HG03095 (cell line): ENCODE measurements around the gene PER1.
"Not testable (repeated sequence)": the region's sequence is repeated elsewhere in the genome, so short reads cannot be mapped to it uniquely, and the experiment has no call there.

Experiments
- ATAC-seq: cut with Tn5 transposase; IDR thresholded peaks from one replicate; pipeline ENCODE4 v1.9.1; 2021; ENCODE audit warnings: moderate library complexity; ENCODE audit not compliant: unreplicated experiment

The PER1 gene

GRCh38 chr17:8173056-8173870, 21.1 kb upstream of the PER1 start:
- peak; percentile 50 for ATAC-seq

- ATAC-seq, result not testable (repeated sequence)
Measured at GRCh38 chr17:8170186-8170585, 18.0 kb upstream of the PER1 start.

GRCh38 chr17:8167526-8167925, 15.3 kb upstream of the PER1 start:
- ATAC-seq, result no peak

GRCh38 chr17:8166731-8167130, 14.5 kb upstream of the PER1 start:
- ATAC-seq, result no peak

- ATAC-seq, result no peak
Measured at GRCh38 chr17:8164815-8165131, 12.6 kb upstream of the PER1 start.

- ATAC-seq, result no peak
Measured at GRCh38 chr17:8163978-8164814, 12.0 kb upstream of the PER1 start.

GRCh38 chr17:8162997-8163977, 11.1 kb upstream of the PER1 start:
- ATAC-seq, result no peak

GRCh38 chr17:8162233-8162996, 10.2 kb upstream of the PER1 start, which contains the start of gene VAMP2:
Gene VAMP2 (minus strand): TSS chr17:8162948. CDS start chr17:8162879, 69 bp downstream.
- ATAC-seq, result no peak

GRCh38 chr17:8161289-8162232, 9.4 kb upstream of the PER1 start:
- ATAC-seq, result no peak

- no peak for ATAC-seq
Measured at GRCh38 chr17:8160741-8161221, 8.6 kb upstream of the PER1 start.

GRCh38 chr17:8160224-8160577, 8.0 kb upstream of the PER1 start:
- ATAC-seq, result no peak

GRCh38 chr17:8159459-8160223, 7.4 kb upstream of the PER1 start:
- ATAC-seq, result no peak

GRCh38 chr17:8159032-8159400, 6.8 kb upstream of the PER1 start:
- no peak for ATAC-seq

GRCh38 chr17:8158267-8159031, 6.2 kb upstream of the PER1 start:
- no peak for ATAC-seq

GRCh38 chr17:8156246-8156992, 4.2 kb upstream of the PER1 start:
- ATAC-seq, result peak; percentile 72

GRCh38 chr17:8155996-8156245, 3.7 kb upstream of the PER1 start:
- no peak for ATAC-seq
